Brain microvascular endothelial cell (primary cell): ENCODE measurements around the gene SLC16A4.

Experiments
- DNase-seq: peaks from one replicate; pipeline ENCODE4 v3.0.0-alpha.2; 2020
- H3K27ac ChIP-seq: fragments of 250-450 bp; sonication (Bioruptor Pico); 2 replicates; pipeline ENCODE4 v1.5.1; 2020; ENCODE audit warnings: mild to moderate bottlenecking, moderate library complexity
- H3K27me3 ChIP-seq: fragments of 250-450 bp; sonication (Bioruptor Pico); replicated peaks from 2 replicates; pipeline ENCODE4 v1.5.1; 2020; ENCODE audit warnings: mild to moderate bottlenecking
- H3K36me3 ChIP-seq: fragments of 250-450 bp; sonication (Bioruptor Pico); replicated peaks from 2 replicates; pipeline ENCODE4 v1.5.1; 2020; ENCODE audit warnings: mild to moderate bottlenecking
- H3K4me3 ChIP-seq: 2 replicates; pipeline ENCODE4 v1.5.1; 2011; ENCODE audit warnings: low read depth, mild to moderate bottlenecking, control low read depth, low read length, moderate library complexity
- in situ Hi-C: cut with HindIII; loops from 2 replicates; pipeline ENCODE4 v1.10.0; 2017; ENCODE audit warnings: low sequenced_read_pairs, low pct_ligation_motif_present
- TF ChIP-seq, protein P1 (sequence below): IDR thresholded peaks from 2 replicates; pipeline ENCODE4 v1.5.1; 2011; ENCODE audit warnings: low read depth, mild to moderate bottlenecking, moderate library complexity, low read length, control low read depth, inconsistent platforms; ENCODE audit errors: missing control alignments

SLC16A4 gene

DNA sequence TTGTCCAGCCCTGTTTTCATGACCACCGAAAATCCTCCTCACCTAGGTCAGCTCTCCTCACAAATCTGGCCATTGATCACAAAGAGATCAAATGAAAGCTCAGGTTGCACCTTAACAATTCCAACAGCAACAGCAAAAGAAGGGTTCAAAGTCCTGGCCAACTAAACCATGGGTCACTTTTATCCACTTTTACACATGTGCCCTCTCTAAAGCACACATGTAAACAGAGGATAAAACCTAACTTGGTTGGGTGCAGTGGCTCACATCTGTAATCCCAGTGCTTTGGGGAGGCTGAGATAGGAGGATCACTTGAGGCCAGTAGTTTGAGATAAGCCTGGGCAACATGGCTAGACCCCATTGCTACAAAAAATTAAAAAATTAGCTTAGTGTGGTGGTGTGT lies 55.6 kb downstream of the SLC16A4 start:
- in situ Hi-C loops = no loop called here
- H3K27me3 ChIP-seq = no peaks in the 10 kb centered on the region

DNA sequence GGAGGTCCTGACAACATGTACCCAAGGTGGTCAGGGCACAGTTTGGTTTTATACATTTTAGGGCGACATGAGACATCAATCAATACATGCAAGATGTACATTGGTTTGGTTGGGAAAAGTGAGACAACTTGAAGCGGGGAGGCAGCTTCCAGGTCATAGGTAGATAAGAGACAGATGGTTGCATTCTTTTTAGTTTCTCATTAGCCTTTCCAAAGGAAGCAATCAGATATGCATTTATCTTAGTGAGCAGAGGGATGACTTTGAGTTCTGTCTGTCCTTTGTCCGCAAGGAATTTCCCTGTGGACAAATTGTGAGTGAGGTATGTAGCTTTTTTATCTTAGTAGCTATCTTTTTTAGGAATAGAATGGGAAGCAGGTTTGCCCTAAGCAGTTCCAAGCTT lies 62.1 kb downstream of the SLC16A4 start:
- no peaks in the 10 kb centered on the region for H3K36me3 ChIP-seq
- no peak overlapping the region for H3K27ac ChIP-seq
- no peak for DNase-seq
- H3K27me3 ChIP-seq = no peaks in the 10 kb centered on the region
- in situ Hi-C loops = no loop called here
- H3K4me3 ChIP-seq = no peak overlapping the region
- TF ChIP-seq, protein P1, sequence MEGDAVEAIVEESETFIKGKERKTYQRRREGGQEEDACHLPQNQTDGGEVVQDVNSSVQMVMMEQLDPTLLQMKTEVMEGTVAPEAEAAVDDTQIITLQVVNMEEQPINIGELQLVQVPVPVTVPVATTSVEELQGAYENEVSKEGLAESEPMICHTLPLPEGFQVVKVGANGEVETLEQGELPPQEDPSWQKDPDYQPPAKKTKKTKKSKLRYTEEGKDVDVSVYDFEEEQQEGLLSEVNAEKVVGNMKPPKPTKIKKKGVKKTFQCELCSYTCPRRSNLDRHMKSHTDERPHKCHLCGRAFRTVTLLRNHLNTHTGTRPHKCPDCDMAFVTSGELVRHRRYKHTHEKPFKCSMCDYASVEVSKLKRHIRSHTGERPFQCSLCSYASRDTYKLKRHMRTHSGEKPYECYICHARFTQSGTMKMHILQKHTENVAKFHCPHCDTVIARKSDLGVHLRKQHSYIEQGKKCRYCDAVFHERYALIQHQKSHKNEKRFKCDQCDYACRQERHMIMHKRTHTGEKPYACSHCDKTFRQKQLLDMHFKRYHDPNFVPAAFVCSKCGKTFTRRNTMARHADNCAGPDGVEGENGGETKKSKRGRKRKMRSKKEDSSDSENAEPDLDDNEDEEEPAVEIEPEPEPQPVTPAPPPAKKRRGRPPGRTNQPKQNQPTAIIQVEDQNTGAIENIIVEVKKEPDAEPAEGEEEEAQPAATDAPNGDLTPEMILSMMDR = no peak

More for the DNA sequence above, 55.6 kb downstream of the SLC16A4 start:
- no peak overlapping the region for H3K27ac ChIP-seq
- H3K4me3 ChIP-seq = no peak overlapping the region
- DNase-seq = no peak
- TF ChIP-seq, protein P1 = no peak
- no peaks in the 10 kb centered on the region for H3K36me3 ChIP-seq

DNA sequence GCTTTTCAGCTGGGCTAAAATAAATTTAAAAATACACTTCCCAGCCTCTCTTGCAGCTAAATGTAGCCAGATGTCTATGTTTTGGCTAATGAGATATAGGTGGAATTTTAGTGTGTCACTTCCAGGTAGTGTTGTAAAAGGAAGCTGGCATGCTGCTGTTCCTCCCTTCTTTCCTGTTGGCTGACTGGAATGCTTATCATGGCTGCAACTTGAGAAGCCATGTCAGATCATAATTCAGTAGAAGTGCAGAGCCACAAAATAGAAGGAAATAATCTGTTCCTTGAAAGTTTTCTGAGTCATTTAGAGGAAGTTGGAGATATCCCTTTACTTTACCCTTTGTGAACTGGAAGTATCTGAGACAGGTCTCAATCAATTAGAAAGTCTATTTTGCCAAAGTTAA lies 62.6 kb downstream of the SLC16A4 start:
- no peaks in the 10 kb centered on the region for H3K36me3 ChIP-seq
- no peak overlapping the region for H3K4me3 ChIP-seq
- TF ChIP-seq, protein P1 = no peak
- in situ Hi-C loops = no loop called here
- H3K27ac ChIP-seq = no peak overlapping the region
- H3K27me3 ChIP-seq = no peaks in the 10 kb centered on the region
- no peak for DNase-seq

DNA sequence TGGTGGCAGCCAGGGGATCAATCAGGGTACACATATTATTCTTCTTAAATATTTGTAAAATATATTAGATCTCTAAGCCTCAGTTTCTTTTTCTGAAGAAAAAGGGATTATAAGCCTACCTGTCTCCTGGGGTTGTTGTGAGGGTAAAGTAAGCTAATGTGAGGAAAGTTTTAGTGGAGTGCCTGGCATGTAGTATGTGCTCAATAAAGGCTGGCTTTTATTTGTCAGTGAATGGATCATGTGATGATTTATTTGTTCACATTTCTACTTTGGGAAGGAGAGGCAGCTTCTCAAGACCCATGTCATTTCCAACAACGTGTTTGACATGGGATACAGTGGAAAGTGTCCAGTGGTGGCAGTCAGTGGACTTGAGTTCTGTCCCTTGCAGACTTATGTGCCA lies 64.0 kb downstream of the SLC16A4 start:
- Histone ChIP-seq H3K27me3 (no peaks in the 10 kb centered on the region), H3K27ac (no peak overlapping the region), H3K4me3 (no peak overlapping the region), H3K36me3 (no peaks in the 10 kb centered on the region)
- in situ Hi-C loops = no loop called here
- no peak for DNase-seq
- TF ChIP-seq, protein P1 = no peak

DNA sequence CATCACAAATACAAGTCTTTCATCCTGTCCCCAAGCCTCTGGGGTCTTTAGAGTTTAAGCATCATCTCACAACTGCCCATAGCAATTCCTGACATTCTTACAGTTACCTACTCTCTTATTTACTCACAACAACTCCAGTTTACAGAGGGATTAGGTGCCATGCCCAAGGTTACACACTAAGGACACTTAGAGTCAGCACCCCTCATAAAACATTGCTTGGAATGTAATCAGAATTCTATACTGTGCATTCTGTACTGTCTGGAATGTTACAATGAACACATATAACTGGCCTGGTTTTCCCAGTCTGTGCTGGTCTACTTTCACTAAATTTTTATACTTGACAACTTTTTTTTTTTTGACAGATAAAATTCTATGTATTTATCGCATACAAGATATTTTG lies 66.2 kb downstream of the SLC16A4 start:
- Histone ChIP-seq H3K27me3 (no peaks in the 10 kb centered on the region), H3K27ac (no peak overlapping the region), H3K36me3 (no peaks in the 10 kb centered on the region), H3K4me3 (no peak overlapping the region)
- in situ Hi-C loops = loop anchor here (25.0 kb wide), 1 partner anchor 112 kb away; the partner anchor contains the start of gene KCNC4
- DNase-seq = no peak
- TF ChIP-seq, protein P1 = no peak

DNA sequence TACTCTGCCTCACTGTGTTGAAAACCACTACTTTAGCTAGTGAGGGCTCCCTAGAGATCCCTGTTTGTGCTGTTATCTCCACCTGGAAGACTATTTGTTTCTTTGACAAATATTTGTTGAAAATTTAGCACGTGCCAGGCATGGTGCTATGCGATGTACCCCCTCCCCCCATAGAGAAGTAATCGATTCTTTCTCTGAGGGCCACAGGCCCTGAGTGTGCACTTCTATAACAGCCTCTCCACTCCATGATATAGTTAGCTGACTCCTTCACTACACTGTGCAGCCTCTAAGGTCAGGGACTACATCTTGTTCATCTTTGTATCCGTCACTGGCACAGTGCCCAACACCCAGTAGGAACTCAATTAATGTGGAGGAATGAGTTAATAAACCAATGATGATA lies 69.0 kb downstream of the SLC16A4 start:
- no peak overlapping the region for H3K4me3 ChIP-seq

More for the DNA sequence above, 69.0 kb downstream of the SLC16A4 start:
- Histone ChIP-seq H3K36me3 (no peaks in the 10 kb centered on the region), H3K27me3 (no peaks in the 10 kb centered on the region), H3K27ac (no peak overlapping the region)
- in situ Hi-C loops = loop anchor here (25.0 kb wide), 1 partner anchor 110 kb away; the partner anchor contains the start of gene KCNC4
- DNase-seq = no peak
- TF ChIP-seq, protein P1 = no peak
